T-helper 22 cell (primary cell): Measurements from ENCODE around the gene PTPRN2.
"Not testable (repeated sequence)": the region's sequence is repeated elsewhere in the genome, so short reads cannot be mapped to it uniquely, and the experiment has no call there.

Experiments
- DNase-seq: peaks from one replicate; pipeline ENCODE4 v3.0.0-alpha.2; 2020; ENCODE audit warnings: low read depth

PTPRN2 gene

GRCh38 chr7:158278745-158279320 is 308.8 kb downstream of the PTPRN2 start:
- DNase-seq, result no peak

GRCh38 chr7:158277219-158278141 is 310.1 kb downstream of the PTPRN2 start:
- DNase-seq, result no peak

GRCh38 chr7:158276414-158277218 is 311.0 kb downstream of the PTPRN2 start:
- DNase-seq, result no peak

GRCh38 chr7:158275711-158276413 is 311.8 kb downstream of the PTPRN2 start:
- DNase-seq, result no peak

GRCh38 chr7:158274996-158275395 is 312.6 kb downstream of the PTPRN2 start:
- no peak for DNase-seq

- no peak for DNase-seq
Observed at GRCh38 chr7:158274404-158274811, 313.2 kb downstream of the PTPRN2 start.

- not testable (repeated sequence) for DNase-seq
Observed at GRCh38 chr7:158273756-158274342, 313.8 kb downstream of the PTPRN2 start.

- DNase-seq, result no peak
Observed at GRCh38 chr7:158273138-158273651, 314.4 kb downstream of the PTPRN2 start.

GRCh38 chr7:158272509-158273137 is 315.0 kb downstream of the PTPRN2 start:
- no peak for DNase-seq

- no peak for DNase-seq
Observed at GRCh38 chr7:158272091-158272490, 315.5 kb downstream of the PTPRN2 start.

- DNase-seq, result no peak
Observed at GRCh38 chr7:158271646-158272045, 316.0 kb downstream of the PTPRN2 start.

GRCh38 chr7:158270856-158271413 is 316.7 kb downstream of the PTPRN2 start:
- DNase-seq, result no peak

- no peak for DNase-seq
Observed at GRCh38 chr7:158270106-158270775, 317.4 kb downstream of the PTPRN2 start.

- DNase-seq, result no peak
Observed at GRCh38 chr7:158268816-158269535, 318.6 kb downstream of the PTPRN2 start.

- DNase-seq, result no peak
Observed at GRCh38 chr7:158267742-158268435, 319.7 kb downstream of the PTPRN2 start.

- no peak for DNase-seq
Observed at GRCh38 chr7:158266817-158267741, 320.5 kb downstream of the PTPRN2 start.

- DNase-seq, result no peak
Observed at GRCh38 chr7:158266426-158266816, 321.2 kb downstream of the PTPRN2 start.

GRCh38 chr7:158265743-158266080 is 321.9 kb downstream of the PTPRN2 start:
- no peak for DNase-seq
